ENCODE measurements around the gene VPS39.

- TF ChIP-seq CTCF (optimal IDR thresholded peaks at IDR 0.05 in 1 of 3, IDR thresholded peaks at IDR 0.05 in 1 of 3, conservative IDR thresholded peaks at IDR 0.05 in 1 of 3; ENCODE audit: extremely low read depth in 1 of 3, insufficient read depth in 2 of 3, low read length in 3 of 3) = no peak
- no peak for TF ChIP-seq EZH2 (IDR thresholded peaks at IDR 0.05; ENCODE audit: low read length)
Observed at GRCh38 chr15:42218953-42219592, 11.0 kb upstream of the VPS39 start.
